Colonic mucosa (tissue), 4 donors: ENCODE data around the gene SLC6A6. TPM values are rescaled to one million over a fixed set of nuclear protein-coding genes. Genes with fewer than 3 reads are reported as not detected.
A peak's percentile ranks its signal among the peaks of the same experiment; 100 is the strongest.

Experiments
- DNase-seq: peaks from one replicate; pipeline ENCODE4 v3.0.0-alpha.2; 2020
- H3K27ac ChIP-seq: fragments of 200-600 bp; one replicate; pipeline ENCODE4 v1.8.0; 2021
- H3K27me3 ChIP-seq: fragments of 200-600 bp; one replicate; pipeline ENCODE4 v1.8.0; 2021
- H3K36me3 ChIP-seq: fragments of 200-600 bp; one replicate; pipeline ENCODE4 v1.8.0; 2021
- H3K4me1 ChIP-seq: fragments of 200-600 bp; one replicate; pipeline ENCODE4 v1.8.0; 2021; ENCODE audit warnings: mild to moderate bottlenecking
- H3K4me3 ChIP-seq: fragments of 200-600 bp; one replicate; pipeline ENCODE4 v1.8.0; 2021
- H3K9ac ChIP-seq, 2 donors: one replicate each; pipeline ENCODE4 v1.7.0; 2013; ENCODE audit warnings: control low read depth in 2 of 2, low read depth in 2 of 2, low read length in 2 of 2
- H3K9me3 ChIP-seq: fragments of 200-600 bp; one replicate; pipeline ENCODE4 v1.8.0; 2021
- CTCF ChIP-seq: fragments of 200-600 bp; IDR thresholded peaks from one replicate; pipeline ENCODE4 v1.8.0; 2022; ENCODE audit warnings: antibody characterized with exemption, mild to moderate bottlenecking
- intact Hi-C: fragments of 100-400 bp; cut with DNase I; formaldehyde crosslinking; loops from one replicate; pipeline ENCODE4 v1.14.1; 2022
- total RNA-seq, 2 donors: library from RNA; stranded (reverse); fragmentation: NEBNext Ultra II Directional in 1 of 2; extraction: Animal tissue kit (Norgen Biotek cat#: 25700) in 1 of 2; gene quantifications; one replicate each; pipeline ENCODE4 v1.2.1, GENCODE V29; 2021
- donor health status: healthy.
- donor health status: DM: no; HTN: no; CAD: no.
- donor health status: DM: no; HTN: no; CAD: no.

The SLC6A6 gene
- total RNA-seq, 2 donors from 2014 or later, result 7.2 to 13.0 TPM

- no peak for DNase-seq
- intact Hi-C loops, result loop anchor here (5.0 kb wide), 1 partner anchor 56 kb away; no protein-coding TSS in a partner anchor
- H3K4me1 ChIP-seq, result peaks cover 5% of the 10 kb centered on the region
These were observed 608 bp upstream of the SLC6A6 start for GRCh38 chr3:14401692-14402303.

GRCh38 chr3:14403619-14404155 is 1.3 kb downstream of the SLC6A6 start:
- Histone ChIP-seq H3K4me1 (peaks cover 5% of the 10 kb centered on the region), H3K36me3 (no peaks in the 10 kb centered on the region), H3K27ac (peak overlapping the region; percentile 44), H3K9me3 (no peaks in the 10 kb centered on the region), H3K9ac (peak overlapping the region; percentile 66 to 82), H3K4me3 (peak overlapping the region; percentile 74), H3K27me3 (no peaks in the 10 kb centered on the region)
- DNase-seq, result no peak
- intact Hi-C loops, result loop anchor here (5.0 kb wide), 1 partner anchor 54 kb away; no protein-coding TSS in a partner anchor
- TF ChIP-seq CTCF, result no peak

More at GRCh38 chr3:14401692-14402303, 608 bp upstream of the SLC6A6 start:
- peak overlapping the region; percentile 74 for H3K4me3 ChIP-seq
- no peaks in the 10 kb centered on the region for H3K36me3 ChIP-seq
- H3K9me3 ChIP-seq, result no peaks in the 10 kb centered on the region
- peak overlapping the region; percentile 36 to 51 for H3K9ac ChIP-seq
- no peak for TF ChIP-seq CTCF
- H3K27me3 ChIP-seq, result no peaks in the 10 kb centered on the region
- H3K27ac ChIP-seq, result peak overlapping the region; percentile 82

GRCh38 chr3:14404186-14404585 is 1.8 kb downstream of the SLC6A6 start:
- Histone ChIP-seq H3K27me3 (no peaks in the 10 kb centered on the region), H3K4me3 (peak overlapping the region; percentile 74), H3K36me3 (no peaks in the 10 kb centered on the region), H3K4me1 (peaks cover 5% of the 10 kb centered on the region), H3K9me3 (no peaks in the 10 kb centered on the region), H3K27ac (no peak overlapping the region), H3K9ac (peak overlapping the region in 1 of 2 donors; percentile 14)
- DNase-seq, result no peak
- intact Hi-C loops, result loop anchor here (5.0 kb wide), 1 partner anchor 53 kb away; no protein-coding TSS in a partner anchor
- no peak for TF ChIP-seq CTCF

- Histone ChIP-seq H3K9me3 (no peaks in the 10 kb centered on the region), H3K27ac (no peak overlapping the region), H3K4me3 (peak overlapping the region; percentile 74), H3K4me1 (peaks cover 5% of the 10 kb centered on the region), H3K36me3 (no peaks in the 10 kb centered on the region), H3K27me3 (no peaks in the 10 kb centered on the region), H3K9ac (peak overlapping the region; percentile 14 to 36)
- intact Hi-C loops, result loop anchor here (5.0 kb wide), 1 partner anchor 53 kb away; no protein-coding TSS in a partner anchor
- no peak for DNase-seq
- no peak for TF ChIP-seq CTCF
These were observed 2.4 kb downstream of the SLC6A6 start for GRCh38 chr3:14404631-14405359.

GRCh38 chr3:14405360-14406238 is 3.2 kb downstream of the SLC6A6 start:
- H3K9ac ChIP-seq, result no peak overlapping the region
- no peak overlapping the region for H3K4me3 ChIP-seq
- no peaks in the 10 kb centered on the region for H3K27me3 ChIP-seq
- no peaks in the 10 kb centered on the region for H3K36me3 ChIP-seq
- intact Hi-C loops, result no loop called here
- no peaks in the 10 kb centered on the region for H3K9me3 ChIP-seq
- TF ChIP-seq CTCF, result no peak
- peaks cover 5% of the 10 kb centered on the region for H3K4me1 ChIP-seq
- no peak for DNase-seq
- no peak overlapping the region for H3K27ac ChIP-seq
